Stimulated activated CD8-positive, alpha-beta memory T cell treated with anti-CD3 and anti-CD28 coated beads, Interleukin-4, amount 100 ng/mL, for 48 hours (primary cell): ENCODE measurements around the gene MRPL52.
"Not testable (repeated sequence)": the region's sequence is repeated elsewhere in the genome, so short reads cannot be mapped to it uniquely, and the experiment has no call there.

Experiments used
- DNase-seq: peaks from one replicate; pipeline ENCODE4 v3.0.0-alpha.2; 2020

MRPL52 gene

GRCh38 chr14:22841311-22841710, 11.6 kb downstream of the MRPL52 start:
- DNase-seq, result no peak

GRCh38 chr14:22841769-22842168, 12.1 kb downstream of the MRPL52 start:
- no peak for DNase-seq

- no peak for DNase-seq
These were observed 12.8 kb downstream of the MRPL52 start for GRCh38 chr14:22842211-22843122.

- DNase-seq, result no peak
These were observed 13.6 kb downstream of the MRPL52 start for GRCh38 chr14:22843123-22843925.

GRCh38 chr14:22844221-22845102, 14.8 kb downstream of the MRPL52 start:
- no peak for DNase-seq

- no peak for DNase-seq
These were observed 15.4 kb downstream of the MRPL52 start for GRCh38 chr14:22845103-22845394.

- no peak for DNase-seq
These were observed 16.3 kb downstream of the MRPL52 start for GRCh38 chr14:22845821-22846625.

GRCh38 chr14:22846811-22847307, 17.2 kb downstream of the MRPL52 start:
- DNase-seq, result no peak

GRCh38 chr14:22847661-22848341, 18.1 kb downstream of the MRPL52 start:
- DNase-seq, result no peak

GRCh38 chr14:22848351-22849164, 18.9 kb downstream of the MRPL52 start:
- no peak for DNase-seq

GRCh38 chr14:22849212-22849819, 19.6 kb downstream of the MRPL52 start:
- no peak for DNase-seq

- DNase-seq, result peak; percentile 49
These were observed 21.5 kb downstream of the MRPL52 start for GRCh38 chr14:22850944-22851764.

GRCh38 chr14:22852178-22852577, 22.5 kb downstream of the MRPL52 start:
- not testable (repeated sequence) for DNase-seq

GRCh38 chr14:22852599-22852939, 22.9 kb downstream of the MRPL52 start:
- DNase-seq, result no peak

GRCh38 chr14:22852940-22853767, 23.5 kb downstream of the MRPL52 start:
- DNase-seq, result peak; percentile 100

GRCh38 chr14:22854296-22854695, 24.6 kb downstream of the MRPL52 start:
- DNase-seq, result not testable (repeated sequence)

GRCh38 chr14:22854963-22855724, 25.5 kb downstream of the MRPL52 start:
- DNase-seq, result no peak
